ENCODE results near the gene SRA1. TPM values are rescaled to one million over a fixed set of nuclear protein-coding genes. Genes with fewer than 3 reads are reported as not detected.

The SRA1 gene
- total and polyA plus RNA-seq, 2 of the 8 experiments (the other 6 are each of a cell fraction or from before 2014, with no cell fraction given), result 27.4 to 39.4 TPM

- TF ChIP-seq CHD7 (IDR thresholded peaks at IDR 0.05; ENCODE audit: insufficient replicate concordance, low read length) (no peak), TBP (IDR thresholded peaks at IDR 0.05; ENCODE audit: low read depth, low read length) (peak; percentile 7), E2F6 (IDR thresholded peaks at IDR 0.05) (peak; percentile 80), SRF (IDR thresholded peaks at IDR 0.05; ENCODE audit: low read depth, low read length) (no peak), SAP30 (IDR thresholded peaks at IDR 0.05; ENCODE audit: insufficient read depth, insufficient replicate concordance, low read length) (peak; percentile 60), KDM5A (IDR thresholded peaks at IDR 0.05; ENCODE audit: low read length) (no peak), TCF12 (IDR thresholded peaks at IDR 0.05; ENCODE audit: low read depth, low read length) (no peak)
Observed at GRCh38 chr5:140547508-140548299, 9.6 kb downstream of the SRA1 start, which contains the start of gene EIF4EBP3 (continued).

Measured in H1 (cell line).